HepG2 (cell line): ENCODE data around the gene CFAP97. TPM values are rescaled to one million over a fixed set of nuclear protein-coding genes. Genes with fewer than 3 reads are reported as not detected.
A peak's percentile ranks its signal among the peaks of the same experiment; 100 is the strongest.

Experiments
- CENPT ChIP-seq: sonication (generic); formaldehyde crosslinking; IDR thresholded peaks from 2 replicates; pipeline ENCODE4 v1.8.0; 2022; ENCODE audit warnings: low read depth, mild to moderate bottlenecking, moderate library complexity, missing genetic modification reagents
- FOXA1 ChIP-seq, 2 experiments: fragments of 450-650 bp in 1 of 2; sonication (generic) in 1 of 2; formaldehyde crosslinking in 1 of 2; IDR thresholded peaks; 2 replicates each; pipeline versions ENCODE4 v1.4.0 to v1.6.1; 2016 to 2020; ENCODE audit warnings: missing genetic modification reagents in 1 of 2
- GFI1 ChIP-seq: sonication (generic); formaldehyde crosslinking; IDR thresholded peaks from 2 replicates; pipeline ENCODE4 v1.5.0; 2020; ENCODE audit warnings: missing genetic modification reagents, mild to moderate bottlenecking, borderline replicate concordance
- MEF2D ChIP-seq: sonication (generic); formaldehyde crosslinking; IDR thresholded peaks from 2 replicates; pipeline ENCODE4 v1.5.1; 2020; ENCODE audit warnings: mild to moderate bottlenecking, missing genetic modification reagents
- NCOA2 ChIP-seq: sonication (generic); formaldehyde crosslinking; IDR thresholded peaks from 2 replicates; pipeline ENCODE4 v1.8.0; 2022; ENCODE audit warnings: inconsistent platforms
- NR2F2 ChIP-seq: IDR thresholded peaks from 2 replicates; pipeline ENCODE4 v1.6.1; 2012; ENCODE audit warnings: low read depth, inconsistent platforms, borderline replicate concordance
- PRMT3 ChIP-seq: sonication (generic); formaldehyde crosslinking; IDR thresholded peaks from 2 replicates; pipeline ENCODE4 v1.8.1; 2022; ENCODE audit warnings: low read depth, mild to moderate bottlenecking, moderate library complexity, missing genetic modification reagents, borderline replicate concordance
- RELA ChIP-seq: sonication (generic); formaldehyde crosslinking; IDR thresholded peaks from 2 replicates; pipeline ENCODE4 v1.4.0; 2020; ENCODE audit warnings: missing genetic modification reagents
- RNF2 ChIP-seq: fragments of 450-650 bp; conservative IDR thresholded peaks from 2 replicates; pipeline ENCODE4 v1.6.1; 2016; ENCODE audit warnings: low read depth
- ZBTB40 ChIP-seq, 2 experiments: fragments of 450-650 bp in 1 of 2; sonication (generic) in 1 of 2; formaldehyde crosslinking in 1 of 2; IDR thresholded peaks; 2 replicates each; pipeline versions ENCODE4 v1.6.1 to v1.8.0; 2016 to 2022; ENCODE audit warnings: antibody characterized with exemption in 1 of 2, mild to moderate bottlenecking in 1 of 2, missing genetic modification reagents in 1 of 2
- ZNF496 ChIP-seq: sonication (generic); formaldehyde crosslinking; IDR thresholded peaks from 2 replicates; pipeline ENCODE4 v1.8.1; 2023; ENCODE audit warnings: mild to moderate bottlenecking, moderate library complexity, missing genetic modification reagents; ENCODE audit not compliant: insufficient replicate concordance
- ZNF788 ChIP-seq: sonication (generic); formaldehyde crosslinking; IDR thresholded peaks from 2 replicates; pipeline ENCODE4 v1.5.0; 2020; ENCODE audit warnings: mild to moderate bottlenecking, missing genetic modification reagents, borderline replicate concordance
- ZSCAN25 ChIP-seq: sonication (generic); formaldehyde crosslinking; IDR thresholded peaks from 2 replicates; pipeline ENCODE4 v1.8.0; 2022; ENCODE audit warnings: mild to moderate bottlenecking, missing genetic modification reagents
- polyA plus RNA-seq, 8 experiments: library from polyadenylated mRNA; depleted of rRNA in 3 of 8; stranded (reverse) in 7 of 8; unstranded in 1 of 8; fragments of >200 nt; fragmentation: Illumina TruSeq in 4 of 8; extraction: Trizol in 4 of 8; gene quantifications; 2 replicates each; pipeline versions ENCODE4 v1.2.1 to v1.2.3, GENCODE V29; 2011 to 2016; ENCODE audit warnings: low read depth in 4 of 8, missing spikeins in 1 of 8, mixed read lengths in 1 of 8; ENCODE audit not compliant: insufficient read depth in 1 of 8
- total RNA-seq, 5 experiments: library from RNA; depleted of rRNA; stranded (reverse); fragments of >200 nt; fragmentation: Illumina TruSeq; extraction: Trizol; gene quantifications; 2 replicates each; pipeline ENCODE4 v1.2.3, GENCODE V29; 2016; ENCODE audit warnings: low read depth in 1 of 5
- TF ChIP-seq, protein P1 (sequence below): IDR thresholded peaks from 2 replicates; pipeline ENCODE4 v1.6.1; 2016; ENCODE audit warnings: low read depth, missing genetic modification reagents, missing compliant biosample characterization

CFAP97 gene
- total and polyA plus RNA-seq, 2 of the 13 experiments (the other 11 are each of a cell fraction or from before 2014, with no cell fraction given): 32.1 to 44.4 TPM

DNA sequence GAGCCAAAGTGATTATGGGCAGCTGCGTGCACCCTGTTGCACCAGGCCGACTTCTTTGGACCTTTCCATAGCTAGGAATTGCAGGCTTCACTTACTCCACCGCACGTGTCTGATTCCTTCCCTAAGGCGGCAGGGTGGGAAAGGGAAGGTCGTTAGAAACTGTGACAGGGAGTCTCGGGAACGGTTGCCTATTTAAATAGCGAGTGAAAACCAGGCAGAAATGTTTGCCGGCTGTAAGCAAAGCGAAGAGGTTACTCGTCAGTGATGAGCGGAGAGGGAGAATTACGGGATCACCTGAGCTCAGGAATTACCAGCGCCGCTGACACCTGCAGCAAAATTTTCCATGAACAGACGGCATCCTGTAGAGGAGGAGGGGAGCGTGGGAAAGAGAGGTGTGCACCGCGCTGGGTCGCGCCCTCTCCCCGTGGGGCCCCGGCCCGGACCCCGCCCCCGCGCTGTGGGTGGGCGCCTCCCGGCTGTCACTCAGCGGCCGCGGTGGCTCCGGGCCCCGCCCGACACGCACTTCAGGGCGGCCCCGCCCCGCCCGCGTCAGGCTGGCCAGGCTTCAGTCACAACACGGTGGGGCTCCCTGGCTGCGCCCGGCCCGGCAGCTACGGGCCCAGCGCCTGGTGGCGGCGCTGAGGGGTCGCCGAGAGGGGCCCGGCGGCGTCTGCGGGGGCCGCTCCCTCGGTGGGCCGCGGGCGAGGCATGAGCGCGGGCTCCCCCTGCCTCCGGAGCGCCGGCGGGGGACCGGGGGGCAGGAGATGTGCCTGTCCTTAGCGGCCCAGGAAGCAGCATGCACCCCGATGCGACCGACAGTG is 5.4 kb upstream of the CFAP97 start, which contains the start of gene SNX25 (continued):
- no peak for TF ChIP-seq ZBTB40 (IDR thresholded peaks at IDR 0.05)
- TF ChIP-seq ZBTB40 (CRISPR knock-in tag; IDR thresholded peaks at IDR 0.05): no peak; the same call in 1 of the 2 replicates
- TF ChIP-seq GFI1 (CRISPR knock-in tag): no peak
- no peak for TF ChIP-seq RELA
- TF ChIP-seq ZNF496 (CRISPR knock-in tag): no peak
- TF ChIP-seq FOXA1 (IDR thresholded peaks at IDR 0.05): no peak
- TF ChIP-seq FOXA1 (CRISPR knock-in tag; IDR thresholded peaks at IDR 0.05): no peak
- TF ChIP-seq RNF2: no peak
- no peak for TF ChIP-seq ZSCAN25 (CRISPR knock-in tag)
- TF ChIP-seq CENPT (CRISPR knock-in tag): no peak
- TF ChIP-seq, protein P1, sequence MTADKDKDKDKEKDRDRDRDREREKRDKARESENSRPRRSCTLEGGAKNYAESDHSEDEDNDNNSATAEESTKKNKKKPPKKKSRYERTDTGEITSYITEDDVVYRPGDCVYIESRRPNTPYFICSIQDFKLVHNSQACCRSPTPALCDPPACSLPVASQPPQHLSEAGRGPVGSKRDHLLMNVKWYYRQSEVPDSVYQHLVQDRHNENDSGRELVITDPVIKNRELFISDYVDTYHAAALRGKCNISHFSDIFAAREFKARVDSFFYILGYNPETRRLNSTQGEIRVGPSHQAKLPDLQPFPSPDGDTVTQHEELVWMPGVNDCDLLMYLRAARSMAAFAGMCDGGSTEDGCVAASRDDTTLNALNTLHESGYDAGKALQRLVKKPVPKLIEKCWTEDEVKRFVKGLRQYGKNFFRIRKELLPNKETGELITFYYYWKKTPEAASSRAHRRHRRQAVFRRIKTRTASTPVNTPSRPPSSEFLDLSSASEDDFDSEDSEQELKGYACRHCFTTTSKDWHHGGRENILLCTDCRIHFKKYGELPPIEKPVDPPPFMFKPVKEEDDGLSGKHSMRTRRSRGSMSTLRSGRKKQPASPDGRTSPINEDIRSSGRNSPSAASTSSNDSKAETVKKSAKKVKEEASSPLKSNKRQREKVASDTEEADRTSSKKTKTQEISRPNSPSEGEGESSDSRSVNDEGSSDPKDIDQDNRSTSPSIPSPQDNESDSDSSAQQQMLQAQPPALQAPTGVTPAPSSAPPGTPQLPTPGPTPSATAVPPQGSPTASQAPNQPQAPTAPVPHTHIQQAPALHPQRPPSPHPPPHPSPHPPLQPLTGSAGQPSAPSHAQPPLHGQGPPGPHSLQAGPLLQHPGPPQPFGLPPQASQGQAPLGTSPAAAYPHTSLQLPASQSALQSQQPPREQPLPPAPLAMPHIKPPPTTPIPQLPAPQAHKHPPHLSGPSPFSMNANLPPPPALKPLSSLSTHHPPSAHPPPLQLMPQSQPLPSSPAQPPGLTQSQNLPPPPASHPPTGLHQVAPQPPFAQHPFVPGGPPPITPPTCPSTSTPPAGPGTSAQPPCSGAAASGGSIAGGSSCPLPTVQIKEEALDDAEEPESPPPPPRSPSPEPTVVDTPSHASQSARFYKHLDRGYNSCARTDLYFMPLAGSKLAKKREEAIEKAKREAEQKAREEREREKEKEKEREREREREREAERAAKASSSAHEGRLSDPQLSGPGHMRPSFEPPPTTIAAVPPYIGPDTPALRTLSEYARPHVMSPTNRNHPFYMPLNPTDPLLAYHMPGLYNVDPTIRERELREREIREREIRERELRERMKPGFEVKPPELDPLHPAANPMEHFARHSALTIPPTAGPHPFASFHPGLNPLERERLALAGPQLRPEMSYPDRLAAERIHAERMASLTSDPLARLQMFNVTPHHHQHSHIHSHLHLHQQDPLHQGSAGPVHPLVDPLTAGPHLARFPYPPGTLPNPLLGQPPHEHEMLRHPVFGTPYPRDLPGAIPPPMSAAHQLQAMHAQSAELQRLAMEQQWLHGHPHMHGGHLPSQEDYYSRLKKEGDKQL: no peak
- 0 out of 2 replicates have a peak, but pooled peaks have one; percentile 48 for TF ChIP-seq MEF2D (CRISPR knock-in tag)
- no peak for TF ChIP-seq PRMT3 (CRISPR knock-in tag)
- no peak for TF ChIP-seq NR2F2
- no peak for TF ChIP-seq ZNF788 (CRISPR knock-in tag)
- TF ChIP-seq NCOA2: peak; percentile 40; the same call in 1 of the 2 replicates
